Activated CD4-positive, alpha-beta T cell treated with anti-CD3 and anti-CD28 coated beads, Interleukin-2, amount 50 U/mL, for 16 hours (primary cell): ENCODE data around the gene ACVR1.
A peak's percentile ranks its signal among the peaks of the same experiment; 100 is the strongest.
"Not testable (repeated sequence)": the region's sequence is repeated elsewhere in the genome, so short reads cannot be mapped to it uniquely, and the experiment has no call there.

ENCODE experiments used
- DNase-seq: peaks from one replicate; pipeline ENCODE4 v3.0.0-alpha.2; 2020

The ACVR1 gene

DNA sequence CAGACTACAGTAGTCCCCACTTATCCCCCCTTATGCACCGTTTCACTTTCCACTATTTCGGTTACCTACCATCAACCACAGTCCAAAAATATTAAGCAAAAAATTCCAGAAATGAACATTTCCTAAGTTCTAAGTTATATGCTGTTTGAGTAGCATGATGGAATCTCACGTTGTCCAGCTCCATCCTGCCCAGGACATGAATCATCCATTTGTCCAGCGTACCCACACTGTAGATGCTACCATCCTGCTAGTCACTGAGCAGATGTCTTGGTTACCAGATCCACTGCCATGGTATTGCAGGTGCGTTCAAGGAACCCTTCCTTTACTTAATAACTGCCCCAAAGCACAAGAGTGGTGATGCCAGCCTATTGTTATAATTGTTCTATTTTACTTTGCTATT is 87.9 kb downstream of the ACVR1 start:
- no peak for DNase-seq

DNA sequence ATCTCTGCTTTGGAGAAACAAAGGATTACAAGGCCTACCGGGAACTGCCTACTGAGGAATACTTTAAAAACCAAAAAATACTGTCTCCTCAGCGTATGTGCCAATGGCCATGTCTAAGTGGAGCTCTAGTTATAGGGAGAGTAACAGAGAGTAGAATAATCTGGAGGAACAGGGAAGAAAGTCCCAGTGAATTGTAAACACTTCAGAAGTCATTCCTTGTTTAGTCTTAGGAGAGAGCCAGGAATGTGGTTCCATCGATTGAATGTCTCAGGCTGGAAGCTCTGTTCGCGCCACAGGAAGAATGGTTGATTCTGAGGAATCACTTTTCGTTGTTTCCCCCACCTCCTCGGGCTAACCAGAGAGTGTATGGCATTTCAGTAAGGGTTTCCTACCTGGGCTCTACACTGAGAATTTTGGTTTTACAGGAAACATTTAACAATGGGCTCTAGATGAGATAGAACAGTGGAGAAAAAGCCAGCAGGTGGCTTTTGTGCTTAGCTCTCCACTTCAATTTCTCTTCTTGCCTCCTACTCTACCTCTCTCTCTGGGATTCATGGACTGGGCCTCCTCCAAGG is 88.7 kb downstream of the ACVR1 start:
- DNase-seq, result no peak

DNA sequence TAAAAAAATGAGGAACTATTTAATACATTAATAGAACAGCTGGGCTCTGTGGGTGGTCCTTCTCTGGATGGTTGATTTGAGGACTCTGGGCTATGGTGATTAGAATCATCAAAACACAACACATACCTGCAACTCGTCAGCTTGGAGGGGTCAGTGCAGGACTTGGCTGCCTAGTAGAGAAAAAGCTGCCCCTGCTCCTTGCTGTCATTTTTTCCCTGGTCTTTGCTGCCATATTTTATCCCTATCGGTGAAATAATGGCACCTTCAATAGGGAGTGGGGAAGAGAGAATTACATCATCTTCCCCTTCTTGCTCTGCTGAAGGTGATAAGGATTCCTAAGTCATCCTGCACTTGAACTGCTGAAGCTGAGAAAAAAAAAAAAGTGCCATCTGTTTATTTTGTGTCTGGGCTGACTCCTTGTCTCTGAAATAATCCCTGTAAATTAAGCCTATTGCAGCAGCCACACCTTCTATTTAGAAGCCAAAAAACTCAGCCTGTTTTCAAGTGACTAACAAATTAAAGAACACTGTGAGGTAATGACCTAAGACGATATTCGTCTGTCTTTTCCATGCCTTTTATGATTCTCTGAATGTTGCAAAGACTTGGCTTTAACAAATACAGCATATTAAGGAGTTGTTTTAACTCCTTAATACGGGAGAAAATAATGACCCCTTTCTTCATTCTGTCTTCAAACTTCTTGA is 89.3 kb downstream of the ACVR1 start:
- no peak for DNase-seq

DNA sequence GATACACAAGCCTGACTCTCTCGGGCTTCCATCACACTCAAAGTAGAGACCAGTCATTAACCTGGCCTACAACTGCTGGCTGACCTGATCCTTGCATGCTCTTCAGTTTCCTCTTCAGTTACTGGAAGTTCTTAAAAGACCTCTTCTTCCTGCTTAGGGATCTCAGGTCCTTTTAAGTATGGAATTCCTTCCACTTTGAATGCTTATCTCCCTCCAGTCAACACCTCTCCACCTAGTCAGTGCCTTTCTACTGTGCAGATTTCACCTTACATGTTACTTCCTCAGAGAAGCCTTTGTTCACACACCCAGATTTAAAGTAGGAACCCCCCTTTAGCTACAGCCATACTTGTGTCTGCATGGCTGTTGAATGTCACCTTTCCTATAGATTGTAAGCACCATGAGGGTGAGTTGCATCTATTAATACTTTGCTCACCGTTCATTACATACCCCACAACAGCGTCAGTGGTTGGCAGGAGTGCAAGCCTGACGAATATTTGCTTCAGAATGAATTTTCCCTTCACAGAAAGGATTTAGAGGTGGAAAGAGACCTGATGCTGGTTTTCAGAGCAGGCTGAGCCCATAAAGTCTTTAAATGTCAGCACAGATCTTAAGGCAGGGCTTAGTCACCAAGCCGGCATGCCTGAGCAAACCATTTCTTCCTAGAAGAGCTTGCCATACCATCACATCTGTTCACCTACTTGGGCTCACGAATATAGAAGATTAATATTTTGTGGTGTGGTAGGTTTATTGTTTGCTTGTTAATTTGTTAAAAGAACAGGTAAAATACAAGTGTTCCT is 90.1 kb downstream of the ACVR1 start:
- DNase-seq, result no peak

DNA sequence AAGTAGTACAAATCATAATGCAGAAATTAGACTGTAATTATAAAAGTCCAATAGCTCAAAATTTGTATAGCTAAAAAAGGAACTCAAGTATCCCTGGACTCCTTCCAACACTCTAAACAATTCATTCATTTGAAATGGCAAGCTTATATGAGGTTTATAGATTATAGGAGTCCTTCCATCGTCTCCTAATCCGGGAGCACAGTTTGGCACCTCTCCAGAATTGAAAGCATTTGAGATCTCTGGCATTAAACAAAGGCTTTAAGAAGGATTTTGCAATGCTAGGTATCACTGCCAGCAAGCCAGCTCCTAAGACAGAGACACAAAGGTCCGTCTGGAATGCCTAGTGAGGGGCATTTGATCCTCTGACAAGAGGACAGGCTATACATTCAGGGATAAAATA is 90.9 kb downstream of the ACVR1 start:
- DNase-seq, result no peak

DNA sequence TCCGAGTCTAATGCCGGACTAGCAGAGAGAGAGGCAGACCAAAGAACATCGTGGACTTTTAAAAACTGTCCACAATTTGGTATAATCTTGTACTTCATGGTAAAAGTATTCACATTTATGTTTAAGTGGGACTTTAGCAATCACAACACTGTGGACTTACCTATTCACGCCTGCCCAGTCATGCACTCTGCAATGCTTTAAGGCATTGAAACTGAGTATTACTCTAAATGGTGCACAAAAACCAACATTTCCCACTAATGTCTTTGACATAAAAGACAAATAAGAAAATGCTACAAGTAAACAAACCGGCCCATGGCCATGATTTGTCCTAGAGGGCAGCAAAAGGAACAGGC is 91.3 kb downstream of the ACVR1 start:
- no peak for DNase-seq

DNA sequence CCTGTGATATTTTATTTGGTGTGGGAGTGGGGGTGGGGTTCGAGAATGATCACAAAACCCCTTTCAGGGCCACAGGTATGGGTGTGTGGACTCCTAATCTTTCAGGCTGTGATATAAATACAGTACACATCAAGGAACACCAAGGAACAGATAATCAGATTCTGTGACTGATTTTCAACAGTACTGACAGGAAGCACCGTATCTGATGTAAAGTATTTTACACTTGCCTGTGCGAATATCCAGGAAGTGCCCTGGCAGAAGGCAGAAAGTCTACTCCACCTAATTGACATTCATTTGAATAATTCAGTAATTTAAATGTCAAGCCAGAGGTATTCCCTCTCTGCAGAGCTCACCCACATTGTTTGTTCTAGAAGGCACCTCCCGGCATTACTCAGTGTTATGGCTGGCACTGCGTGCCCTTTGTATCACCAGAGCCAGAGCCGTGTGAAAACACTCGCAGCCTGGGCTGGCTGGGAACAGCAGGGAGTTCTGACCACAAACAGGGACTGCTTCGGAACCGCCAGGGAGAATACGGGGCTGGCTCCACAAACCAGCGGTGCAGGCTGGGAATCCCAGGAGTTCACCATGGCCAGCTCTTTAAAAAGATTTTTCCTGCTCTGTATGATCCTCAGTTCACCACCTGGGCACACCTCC is 91.8 kb downstream of the ACVR1 start:
- peak; percentile 13 for DNase-seq

DNA sequence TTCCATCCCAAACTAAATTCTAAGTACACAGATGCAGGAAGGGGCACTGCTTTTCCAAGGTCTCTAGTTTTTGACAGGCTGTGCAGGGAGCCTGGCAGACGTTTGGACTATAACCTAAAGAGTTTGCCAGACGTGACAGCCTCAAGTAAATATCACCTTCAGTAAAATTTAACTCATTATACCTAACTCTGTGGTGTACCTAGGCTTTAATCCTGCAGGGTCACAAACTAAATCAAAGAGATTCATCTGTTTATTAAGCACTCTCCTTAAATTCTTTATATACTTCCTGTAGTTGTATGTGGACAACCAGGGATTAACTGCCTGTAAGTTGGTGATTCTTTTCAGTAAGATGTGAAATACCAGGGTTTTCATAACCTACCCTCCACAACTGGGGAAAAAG is 92.9 kb downstream of the ACVR1 start:
- no peak for DNase-seq

DNA sequence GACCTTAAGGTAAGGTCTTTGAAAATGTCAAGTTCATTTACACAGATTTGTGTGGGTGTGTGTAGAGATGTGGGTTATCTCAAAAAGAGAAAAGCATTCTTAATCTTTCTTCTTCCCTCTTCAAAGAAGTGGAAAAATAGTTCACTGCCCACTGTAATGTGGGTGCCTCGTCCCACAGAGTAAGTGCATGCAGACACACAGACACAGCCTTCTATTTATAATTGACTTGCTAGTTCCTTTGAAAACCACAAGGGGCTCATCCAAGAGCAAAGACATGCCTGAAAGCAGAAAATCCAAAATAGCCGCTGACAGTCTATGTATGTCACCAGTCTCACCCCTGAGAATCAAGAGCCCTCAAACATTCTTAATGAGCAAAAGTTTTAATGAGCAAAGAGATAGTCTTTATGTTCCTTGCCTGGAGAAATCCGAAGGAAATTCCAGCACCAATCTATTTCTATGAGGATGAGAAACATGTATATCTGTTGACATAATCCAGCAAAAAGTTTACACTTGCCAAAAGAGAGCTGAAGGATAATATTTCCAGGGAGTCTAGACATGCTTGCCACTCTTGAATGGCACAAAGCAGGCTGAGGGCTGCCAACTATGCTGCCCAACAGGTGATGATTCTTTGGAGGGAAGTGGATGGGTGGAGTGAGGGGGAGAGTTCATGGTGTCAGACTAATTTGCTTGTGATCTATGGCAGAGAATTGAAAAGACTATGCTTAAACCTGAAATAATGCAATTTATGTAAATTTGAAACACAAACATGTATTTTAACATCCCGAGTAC is 93.9 kb downstream of the ACVR1 start:
- peak; percentile 8 for DNase-seq

DNA sequence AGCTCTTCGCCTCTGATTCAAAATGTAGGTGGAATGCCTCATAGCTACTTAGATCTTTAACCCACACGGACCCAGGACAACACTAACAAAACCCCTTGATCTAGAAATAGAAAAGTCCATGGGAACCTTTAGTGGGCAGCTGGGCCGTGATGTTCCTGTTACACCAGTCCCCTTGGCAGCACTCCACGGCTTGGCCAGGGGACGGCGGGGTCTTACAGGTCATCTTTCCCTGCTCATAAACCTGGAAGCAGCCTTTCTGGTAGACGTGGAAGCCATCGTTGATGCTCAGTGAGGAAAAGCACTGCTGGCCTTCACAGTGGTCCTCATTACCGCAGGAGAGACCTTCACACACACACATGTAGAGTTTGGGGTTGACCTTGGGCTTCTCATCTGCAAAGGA is 95.9 kb downstream of the ACVR1 start:
- DNase-seq, result no peak

DNA sequence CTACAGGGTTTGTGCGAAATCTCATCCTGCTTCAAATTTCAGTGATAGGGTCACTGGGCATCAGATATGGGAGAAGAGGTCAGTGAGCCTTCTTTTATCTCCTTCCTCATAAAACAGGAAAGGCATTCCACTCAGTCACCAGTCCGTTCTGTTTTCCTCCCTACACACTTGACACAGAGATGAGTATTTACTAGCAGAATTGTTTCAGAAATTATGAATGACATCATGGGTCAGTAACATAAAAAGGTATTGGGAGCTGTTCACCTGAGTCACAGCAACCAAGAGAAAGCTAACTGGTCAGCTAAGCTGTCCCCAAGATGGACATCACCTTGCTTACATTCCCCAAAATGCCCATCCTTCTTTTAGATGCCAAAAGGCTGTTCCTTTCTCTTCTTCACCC is 96.3 kb downstream of the ACVR1 start:
- no peak for DNase-seq

DNA sequence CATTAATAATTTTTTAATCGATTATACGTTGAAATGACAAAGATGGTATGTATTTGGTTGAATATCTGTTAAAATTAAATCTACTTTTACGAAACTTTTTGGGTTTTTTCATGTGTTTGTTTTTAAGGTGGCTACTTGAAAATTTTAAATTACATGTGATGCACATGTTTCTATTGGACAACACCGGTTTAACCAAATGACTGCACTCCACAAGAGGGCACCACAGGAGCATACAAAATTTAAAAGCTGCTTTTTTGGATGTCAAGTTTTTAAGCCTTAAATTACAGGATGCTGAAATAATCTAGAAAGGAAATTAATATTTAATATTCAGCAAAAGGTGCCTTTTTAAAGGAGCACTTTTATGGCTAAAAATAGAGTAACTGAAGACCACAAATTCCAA is 98.7 kb downstream of the ACVR1 start:
- DNase-seq, result peak; percentile 44

DNA sequence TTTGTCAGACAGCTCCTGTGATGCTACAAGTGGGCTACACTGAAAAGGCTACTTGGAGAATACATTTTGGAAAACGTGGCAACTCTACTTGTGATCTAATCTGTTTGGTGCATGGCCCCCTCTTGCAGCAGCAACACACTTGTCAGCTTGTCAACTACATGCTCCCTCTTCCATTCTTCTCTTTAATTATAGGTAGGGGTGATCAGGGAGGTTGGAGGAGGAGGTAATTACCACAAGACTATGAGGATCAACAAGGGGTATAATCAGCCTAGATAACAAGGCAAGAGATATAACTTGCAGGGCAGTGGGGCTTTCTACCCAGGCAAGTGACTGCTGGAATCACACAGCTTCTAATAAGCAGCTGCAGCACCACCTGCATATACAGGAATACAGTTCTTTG is 104.9 kb downstream of the ACVR1 start:
- DNase-seq, result no peak

DNA sequence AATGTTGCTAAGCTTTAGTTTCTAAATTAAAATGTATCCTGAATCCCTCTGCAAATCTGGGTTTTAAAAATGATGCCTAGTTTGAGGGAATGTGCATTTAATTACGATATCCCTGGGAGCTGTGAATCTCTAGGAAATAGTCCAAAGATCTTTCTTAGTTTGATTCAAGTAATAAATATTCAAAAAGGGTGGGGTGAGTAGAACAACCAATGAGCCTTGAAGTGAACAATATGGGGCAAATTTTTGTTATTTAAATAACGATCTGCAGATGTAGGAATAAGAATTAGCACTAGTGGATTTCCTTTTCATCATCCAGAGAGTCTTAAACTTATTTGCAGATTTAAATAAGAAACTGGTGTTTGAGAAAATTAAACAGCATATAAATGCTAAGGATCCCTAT is 106.3 kb downstream of the ACVR1 start:
- no peak for DNase-seq

DNA sequence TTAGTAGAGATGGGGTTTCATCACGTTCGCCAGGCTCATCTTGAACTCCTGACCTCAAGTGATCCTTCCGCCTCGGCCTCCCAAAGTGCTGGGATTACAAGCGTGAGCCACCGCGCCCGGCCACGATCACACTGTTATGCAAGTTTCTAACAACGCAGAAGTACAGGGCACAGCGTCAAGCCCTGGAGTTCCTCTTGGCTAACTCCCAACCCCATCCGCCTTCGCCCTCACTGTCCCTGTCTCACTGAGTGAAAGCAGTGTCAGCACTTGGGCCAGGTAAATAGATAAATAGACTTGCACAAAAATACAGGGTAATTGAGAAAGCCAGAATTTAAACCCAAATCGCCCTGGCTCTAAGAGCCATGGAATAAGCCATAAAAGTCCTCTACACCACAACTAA is 111.7 kb downstream of the ACVR1 start:
- DNase-seq, result no peak

DNA sequence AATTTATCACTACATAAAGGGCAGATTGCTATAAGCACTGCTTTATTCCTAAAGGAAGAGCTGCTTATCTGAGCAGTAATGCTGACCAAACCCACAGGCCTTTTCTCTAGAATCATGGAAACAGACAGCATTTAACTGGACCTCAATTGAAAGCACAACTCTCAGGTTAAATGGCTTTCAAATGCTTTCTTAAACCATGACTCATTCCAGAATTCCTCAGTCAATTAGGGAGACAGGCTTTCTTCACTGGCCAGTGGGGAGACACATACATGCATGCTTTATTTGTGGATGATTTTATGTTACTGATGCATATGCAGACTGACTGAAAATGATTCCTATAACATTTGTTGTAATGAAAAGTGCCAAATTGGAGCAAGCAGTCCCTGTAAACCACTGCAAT is 114.6 kb downstream of the ACVR1 start:
- no peak for DNase-seq

DNA sequence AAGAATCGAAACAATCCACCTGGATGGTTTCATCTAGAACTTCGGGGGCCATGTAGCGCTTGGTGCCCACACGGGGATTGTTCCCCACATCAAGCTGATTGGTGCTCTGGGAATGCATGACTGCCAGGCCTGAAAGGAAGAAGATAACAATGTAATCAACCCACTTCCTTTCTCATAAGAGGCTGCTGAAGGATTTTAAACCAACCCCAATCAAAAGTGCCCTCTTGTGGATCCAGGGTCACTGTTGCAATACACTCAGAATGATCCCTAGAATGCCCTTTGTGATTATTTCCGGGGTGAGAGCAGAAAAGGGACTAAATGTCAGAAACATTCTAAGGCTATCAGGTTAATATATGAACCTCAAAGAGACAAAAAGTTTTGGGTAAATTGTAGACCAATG is 115.2 kb downstream of the ACVR1 start:
- no peak for DNase-seq

DNA sequence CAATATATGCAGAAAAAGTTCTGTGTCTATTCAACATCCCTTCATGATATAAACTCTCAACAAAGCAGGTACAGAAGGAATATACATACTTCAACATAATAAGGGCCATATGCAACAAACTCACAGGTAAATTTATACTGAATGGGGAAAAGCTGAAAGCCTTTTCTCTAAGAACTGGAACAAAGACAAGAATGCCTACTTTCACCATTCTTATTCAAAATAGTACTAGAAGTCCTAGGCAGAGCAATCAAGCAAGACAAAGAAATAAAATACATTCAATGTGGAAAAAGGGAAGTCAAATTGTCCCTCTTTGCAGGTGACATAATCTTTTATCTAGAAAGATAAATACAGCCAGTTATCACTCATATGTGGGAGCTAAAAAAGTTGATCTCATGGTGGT is 116.3 kb downstream of the ACVR1 start:
- no peak for DNase-seq

DNA sequence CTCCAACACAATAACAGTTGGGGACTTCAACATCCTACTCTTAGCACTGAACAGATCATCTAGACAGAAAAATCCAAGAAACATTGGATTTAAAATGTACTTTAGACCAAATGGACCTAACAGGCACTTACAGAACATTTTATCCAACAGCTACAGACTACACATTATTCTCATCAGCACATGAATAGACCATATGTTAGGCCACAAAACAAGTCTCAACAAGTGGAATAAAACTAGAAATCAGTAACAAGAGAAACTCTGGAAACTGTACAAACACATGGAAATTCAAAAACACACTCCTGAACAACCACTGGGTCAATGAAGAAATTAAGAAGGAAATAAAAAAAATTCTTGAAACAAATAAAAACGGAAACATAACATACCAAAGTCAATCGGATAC is 117.5 kb downstream of the ACVR1 start:
- no peak for DNase-seq

DNA sequence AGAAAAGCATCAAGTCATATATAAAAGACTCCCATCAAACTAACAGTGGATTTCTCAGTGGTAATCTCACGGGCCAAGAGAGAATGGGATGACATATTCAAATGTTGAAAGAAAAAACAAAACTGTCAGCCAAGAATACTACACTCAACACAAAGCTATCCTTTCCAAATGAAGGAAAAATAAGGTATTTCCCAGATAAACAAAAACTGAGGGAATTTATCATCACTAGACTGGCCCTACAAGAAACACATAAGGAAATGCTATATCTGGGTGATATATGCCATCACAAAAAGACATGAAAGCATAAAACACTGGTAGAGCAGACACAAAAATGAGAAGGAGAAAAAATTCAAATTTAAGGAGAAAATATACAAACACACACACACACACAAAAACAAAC is 118.6 kb downstream of the ACVR1 start:
- DNase-seq, result no peak

DNA sequence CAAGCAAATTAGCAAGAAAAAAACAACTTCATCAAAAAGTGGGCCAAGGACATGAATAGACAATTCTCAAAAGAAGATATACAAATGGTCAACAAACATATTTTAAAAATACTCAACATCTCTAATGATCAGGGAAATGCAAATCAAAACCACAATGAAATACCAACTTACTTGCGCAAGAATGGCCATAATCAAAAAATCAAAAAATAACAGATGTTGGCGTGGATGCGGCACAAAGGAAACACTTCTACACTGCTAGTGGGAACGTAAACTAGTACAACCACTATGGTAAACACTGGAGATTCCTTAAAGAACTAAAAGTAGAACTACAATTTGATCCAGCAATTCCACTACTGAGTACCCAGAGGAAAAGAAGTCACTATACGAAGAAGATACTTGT is 119.7 kb downstream of the ACVR1 start:
- DNase-seq, result not testable (repeated sequence)

DNA sequence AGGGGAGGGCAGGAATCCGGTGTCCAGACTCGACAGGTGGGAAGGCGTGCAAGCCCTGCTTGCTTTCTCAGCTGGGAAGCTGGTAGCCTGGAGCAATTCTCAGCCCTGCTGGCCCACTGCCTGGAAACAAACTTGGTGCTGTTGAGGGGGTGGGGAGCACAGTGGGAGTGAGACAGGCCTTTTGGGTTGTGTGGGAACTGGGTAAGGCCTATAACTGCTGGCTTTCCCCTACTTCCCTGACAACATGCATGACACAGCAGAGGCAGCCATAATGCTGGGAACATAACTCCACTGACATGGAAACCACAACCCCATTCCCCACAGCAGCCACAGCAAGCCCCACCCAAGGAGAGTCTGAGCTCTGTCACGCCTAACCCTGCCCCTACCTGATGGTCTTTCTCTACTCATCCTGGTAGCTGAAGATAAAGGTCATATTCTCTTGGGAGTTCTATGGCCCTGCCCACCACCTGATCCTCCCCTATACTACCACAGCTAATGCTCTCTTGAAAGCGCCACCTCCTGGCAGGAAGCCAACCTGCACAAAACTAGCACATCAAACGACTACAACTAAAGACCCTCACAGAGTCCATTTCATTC is 124.6 kb downstream of the ACVR1 start:
- no peak for DNase-seq

DNA sequence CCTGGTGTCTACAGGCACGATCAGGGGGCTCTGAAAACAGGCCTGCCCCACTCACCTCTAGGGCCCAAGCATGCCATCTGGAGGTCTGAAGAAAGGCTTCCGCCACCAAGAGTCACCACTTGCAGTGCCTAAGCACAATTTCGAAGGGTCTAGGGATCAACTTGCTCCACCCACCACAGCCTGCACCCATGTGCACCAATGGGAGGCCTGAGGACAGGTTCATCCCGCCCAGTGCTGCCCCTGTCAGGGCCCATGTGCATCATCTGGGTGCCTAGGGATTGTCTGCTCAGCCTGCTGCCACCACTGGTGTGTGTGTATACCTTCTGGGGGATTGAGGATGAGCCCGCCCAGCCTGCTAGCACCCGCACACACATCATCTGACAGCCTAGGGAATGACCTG is 126.4 kb downstream of the ACVR1 start:
- DNase-seq, result no peak
